Cardiac septum (tissue), 1 donor: ENCODE results near the gene RGSL1. TPM values are rescaled to one million over a fixed set of nuclear protein-coding genes. Genes with fewer than 3 reads are reported as not detected.

Source experiments
- DNase-seq: peaks from one replicate; pipeline ENCODE4 v3.0.0-alpha.2; 2020; ENCODE audit warnings: low spot score
- intact Hi-C: fragments of 100-400 bp; cut with DNase I; formaldehyde crosslinking; loops from one replicate; pipeline ENCODE4 v1.14.0; 2022
- total RNA-seq: library from RNA; stranded (reverse); fragmentation: NEBNext Ultra II Directional; extraction: Animal tissue kit (Norgen Biotek cat#: 25700); gene quantifications from one replicate; pipeline ENCODE4 v1.2.1, GENCODE V29; 2021
- donor health status: DM: no; HTN: no; CAD: no.

Gene RGSL1
- total RNA-seq, 1 donor from 2014 or later: not detected

- DNase-seq: no peak
- intact Hi-C loops: loop anchor here (5.0 kb wide), 2 partner anchors 119 to 234 kb away; partner anchors contain the start of gene DHX9
These were observed 153.8 kb downstream of the RGSL1 start for GRCh38 chr1:182603646-182604174.

- intact Hi-C loops: loop anchor here (5.0 kb wide), 2 partner anchors 118 to 233 kb away; partner anchors contain the start of gene DHX9
- peak; percentile 97 for DNase-seq
These were observed 154.5 kb downstream of the RGSL1 start, which contains the start of gene RGS16 for GRCh38 chr1:182604175-182605164. Gene RGS16, minus strand, starts transcription at chr1:182604389. Its CDS starts 130 bp downstream, at chr1:182604259.

- intact Hi-C loops: no loop called here
- DNase-seq: no peak
These were observed 157.6 kb downstream of the RGSL1 start for GRCh38 chr1:182607566-182607965.

- no peak for DNase-seq
- intact Hi-C loops: no loop called here
These were observed 158.3 kb downstream of the RGSL1 start for GRCh38 chr1:182608236-182608635.

GRCh38 chr1:182608845-182609610 is 159.1 kb downstream of the RGSL1 start:
- intact Hi-C loops: no loop called here
- no peak for DNase-seq

Other genes with a start within 250 kb of the RGSL1 start
- 231 TPM for gene GLUL, start 58.4 kb upstream of the RGSL1 start, total RNA-seq
- not detected for gene TEDDM1, start 49.5 kb upstream of the RGSL1 start, total RNA-seq
- gene RNASEL, start 139.1 kb downstream of the RGSL1 start, total RNA-seq: 3.3 TPM
- gene RGS16, start 154.2 kb downstream of the RGSL1 start, total RNA-seq: 1.9 TPM
- not detected for gene RGS8, start 234.4 kb downstream of the RGSL1 start, total RNA-seq